ENCODE measurements around the gene SUGCT.

DNA sequence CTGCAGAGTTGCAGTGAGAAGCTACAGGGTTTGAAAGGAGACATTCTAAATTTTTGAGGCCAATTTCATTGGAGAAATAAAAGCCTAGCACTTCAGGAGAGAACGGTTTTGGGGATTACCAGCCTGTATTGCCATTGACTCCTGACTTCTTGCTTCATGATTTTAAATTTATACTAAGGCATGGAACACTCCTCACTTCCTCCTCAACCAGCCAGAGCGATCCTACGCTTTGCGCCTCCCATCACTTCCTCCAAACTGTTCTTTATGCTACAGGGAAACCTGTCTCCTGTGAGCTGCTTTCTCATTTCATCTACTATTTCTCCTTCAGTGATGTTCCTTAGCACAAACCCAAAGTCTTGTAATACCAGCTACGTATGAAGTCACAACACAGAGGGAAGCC lies 495.1 kb downstream of the SUGCT start:
- TF ChIP-seq CTCF (IDR thresholded peaks at IDR 0.05; ENCODE audit: low read depth, low read length): no peak
- no peak for TF ChIP-seq MYC (IDR thresholded peaks at IDR 0.05; ENCODE audit: low read depth, low read length)
